Glutamatergic neuron (in vitro differentiated cells): ENCODE measurements around the gene ANKRD55. TPM values are rescaled to one million over a fixed set of nuclear protein-coding genes. Genes with fewer than 3 reads are reported as not detected.
"Not testable (repeated sequence)": the region's sequence is repeated elsewhere in the genome, so short reads cannot be mapped to it uniquely, and the experiment has no call there.

Experiments
- DNase-seq: peaks from one replicate; pipeline ENCODE4 v3.0.0; 2022
- H3K27ac Mint-ChIP-seq: one replicate; pipeline ENCODE4 v1.8.0; 2020; ENCODE audit warnings: mild to moderate bottlenecking, mixed read lengths, inconsistent platforms; ENCODE audit not compliant: unreplicated experiment
- H3K27me3 Mint-ChIP-seq: one replicate; pipeline ENCODE4 v1.8.0; 2020; ENCODE audit warnings: mild to moderate bottlenecking, moderate library complexity, mixed read lengths, inconsistent platforms; ENCODE audit not compliant: unreplicated experiment
- H3K36me3 Mint-ChIP-seq: one replicate; pipeline ENCODE4 v1.8.0; 2020; ENCODE audit warnings: mild to moderate bottlenecking, mixed read lengths, inconsistent platforms; ENCODE audit not compliant: unreplicated experiment
- H3K4me1 Mint-ChIP-seq: one replicate; pipeline ENCODE4 v1.8.0; 2020; ENCODE audit warnings: mild to moderate bottlenecking, low read depth, mixed read lengths, inconsistent platforms; ENCODE audit not compliant: unreplicated experiment
- H3K4me3 Mint-ChIP-seq: one replicate; pipeline ENCODE4 v1.8.0; 2020; ENCODE audit warnings: mild to moderate bottlenecking, mixed read lengths, inconsistent platforms; ENCODE audit not compliant: unreplicated experiment
- H3K9me3 Mint-ChIP-seq: one replicate; pipeline ENCODE4 v1.8.0; 2020; ENCODE audit warnings: mild to moderate bottlenecking, moderate library complexity, mixed read lengths, inconsistent platforms; ENCODE audit not compliant: unreplicated experiment
- CTCF ChIP-seq: fragments of 200-600 bp; sonication (generic); IDR thresholded peaks from one replicate; pipeline ENCODE4 v1.5.0; 2021; ENCODE audit not compliant: partially characterized antibody, unreplicated experiment
- total RNA-seq: library from RNA; stranded (reverse); fragmentation: NEBNext Ultra II Directional; extraction: Animal tissue kit (Norgen Biotek cat#: 25700); gene quantifications from one replicate; pipeline ENCODE4 v1.2.1, GENCODE V29; 2021; ENCODE audit not compliant: unreplicated experiment

Gene ANKRD55
- total RNA-seq, 1 donor from 2014 or later: not detected

- no peak overlapping the region for H3K4me3 Mint-ChIP-seq
- no peak overlapping the region for H3K27ac Mint-ChIP-seq
- H3K9me3 Mint-ChIP-seq: no peaks in the 10 kb centered on the region
- H3K4me1 Mint-ChIP-seq: no peaks in the 10 kb centered on the region
- no peaks in the 10 kb centered on the region for H3K36me3 Mint-ChIP-seq
- DNase-seq: no peak
- no peaks in the 10 kb centered on the region for H3K27me3 Mint-ChIP-seq
- no peak for TF ChIP-seq CTCF
Observed at GRCh38 chr5:56088967-56089829, 143.9 kb downstream of the ANKRD55 start.

- TF ChIP-seq CTCF: no peak
- DNase-seq: no peak
- H3K4me1 Mint-ChIP-seq: no peaks in the 10 kb centered on the region
Observed at GRCh38 chr5:56088431-56088949, 144.6 kb downstream of the ANKRD55 start.

GRCh38 chr5:56085193-56085592 lies 147.9 kb downstream of the ANKRD55 start:
- no peak overlapping the region for H3K4me3 Mint-ChIP-seq
- H3K27me3 Mint-ChIP-seq: no peaks in the 10 kb centered on the region
- peaks cover 2% of the 10 kb centered on the region for H3K9me3 Mint-ChIP-seq
- no peaks in the 10 kb centered on the region for H3K36me3 Mint-ChIP-seq
- no peak for TF ChIP-seq CTCF
- no peak for DNase-seq
- no peaks in the 10 kb centered on the region for H3K4me1 Mint-ChIP-seq
- no peak overlapping the region for H3K27ac Mint-ChIP-seq

More at GRCh38 chr5:56088431-56088949, 144.6 kb downstream of the ANKRD55 start:
- no peaks in the 10 kb centered on the region for H3K36me3 Mint-ChIP-seq
- no peaks in the 10 kb centered on the region for H3K27me3 Mint-ChIP-seq
- no peak overlapping the region for H3K4me3 Mint-ChIP-seq
- H3K27ac Mint-ChIP-seq: no peak overlapping the region
- H3K9me3 Mint-ChIP-seq: peaks cover under 1% of the 10 kb centered on the region

GRCh38 chr5:56083286-56083854 lies 149.8 kb downstream of the ANKRD55 start:
- peaks cover 2% of the 10 kb centered on the region for H3K9me3 Mint-ChIP-seq
- H3K4me3 Mint-ChIP-seq: no peak overlapping the region
- H3K27ac Mint-ChIP-seq: no peak overlapping the region
- H3K36me3 Mint-ChIP-seq: no peaks in the 10 kb centered on the region
- DNase-seq: no peak
- no peak for TF ChIP-seq CTCF
- H3K4me1 Mint-ChIP-seq: peaks cover 3% of the 10 kb centered on the region
- no peaks in the 10 kb centered on the region for H3K27me3 Mint-ChIP-seq

GRCh38 chr5:56081053-56081642 lies 152.0 kb downstream of the ANKRD55 start:
- not testable (repeated sequence) for H3K4me3 Mint-ChIP-seq, H3K9me3 Mint-ChIP-seq, H3K27me3 Mint-ChIP-seq, H3K36me3 Mint-ChIP-seq, H3K4me1 Mint-ChIP-seq, DNase-seq, H3K27ac Mint-ChIP-seq
